K562 (cell line): ENCODE data around the gene NR6A1. TPM values are rescaled to one million over a fixed set of nuclear protein-coding genes. Genes with fewer than 3 reads are reported as not detected.
A peak's percentile ranks its signal among the peaks of the same experiment; 100 is the strongest.

Experiments used
- CCNT2 ChIP-seq: IDR thresholded peaks from 2 replicates; pipeline ENCODE4 v1.6.1; 2011; ENCODE audit warnings: borderline replicate concordance, low read depth, mild to moderate bottlenecking, moderate library complexity, mixed read lengths, low read length; ENCODE audit not compliant: insufficient read length; ENCODE audit errors: extremely low read depth
- CREM ChIP-seq: IDR thresholded peaks from 2 replicates; pipeline ENCODE4 v1.6.1; 2014; ENCODE audit warnings: antibody characterized with exemption, low read depth
- EZH2 ChIP-seq: IDR thresholded peaks from 2 replicates; pipeline ENCODE4 v1.6.1; 2012; ENCODE audit warnings: low read depth, mild to moderate bottlenecking, inconsistent platforms, low read length, borderline replicate concordance
- FOXP4 ChIP-seq: sonication (generic); formaldehyde crosslinking; IDR thresholded peaks from 2 replicates; pipeline ENCODE4 v1.8.0; 2022; ENCODE audit warnings: mild to moderate bottlenecking, missing genetic modification reagents, borderline replicate concordance
- KDM5B ChIP-seq: fragments of 200-600 bp; sonication (generic); IDR thresholded peaks from 2 replicates; pipeline ENCODE4 v1.6.1; 2012; ENCODE audit warnings: low read depth, mild to moderate bottlenecking, moderate library complexity, low read length, control low read depth, inconsistent platforms; ENCODE audit not compliant: insufficient replicate concordance
- KLF16 ChIP-seq: IDR thresholded peaks from 2 replicates; pipeline ENCODE4 v1.6.1; 2016; ENCODE audit warnings: antibody characterized with exemption
- POLR2AphosphoS2 ChIP-seq: IDR thresholded peaks from 2 replicates; pipeline ENCODE4 v1.6.1; 2012; ENCODE audit warnings: low read length, improper control_type of control experiment
- TEAD4 ChIP-seq, 2 experiments: sonication (generic) in 1 of 2; formaldehyde crosslinking in 1 of 2; IDR thresholded peaks; 2 replicates each; pipeline versions ENCODE4 v1.6.1 to v1.8.0; 2012 to 2022; ENCODE audit warnings: borderline replicate concordance in 1 of 2, inconsistent platforms in 1 of 2, low read length in 1 of 2, mild to moderate bottlenecking in 1 of 2, missing genetic modification reagents in 1 of 2
- ZNF175 ChIP-seq: fragments of 200-800 bp; sonication (Bioruptor generic); IDR thresholded peaks from 2 replicates; pipeline ENCODE4 v1.6.1; 2016; ENCODE audit warnings: low read depth, mild to moderate bottlenecking, missing genetic modification characterization, missing compliant biosample characterization
- polyA plus RNA-seq, 8 experiments: library from polyadenylated mRNA; depleted of rRNA in 4 of 8; stranded (reverse) in 5 of 8; unstranded in 3 of 8; fragments of >200 nt; fragmentation: Nextera tagmentation in 2 of 8; fragmentation: Illumina TruSeq in 1 of 8; extraction: Ambion mirVana in 2 of 8; extraction: Trizol in 1 of 8; gene quantifications; 2 replicates each; pipeline versions ENCODE4 v1.2.1 to v1.2.3, GENCODE V29; 2011 to 2014; ENCODE audit warnings: inconsistent platforms in 1 of 8, missing spikeins in 1 of 8
- total RNA-seq, 7 experiments: library from RNA; depleted of rRNA in 6 of 7; stranded (reverse); fragments of >200 nt in 6 of 7; fragmentation: Illumina TruSeq in 2 of 7; extraction: Trizol in 2 of 7; gene quantifications; 2 replicates each; pipeline versions ENCODE4 v1.2.1 to v1.2.3, GENCODE V29; 2011 to 2021; ENCODE audit warnings: low replicate concordance in 1 of 7
- TF ChIP-seq, protein P1 (sequence below), 2 experiments: IDR thresholded peaks; 2 replicates each; pipeline ENCODE4 v1.6.1; 2012; ENCODE audit warnings: improper control_type of control experiment in 2 of 2, low read depth in 2 of 2, low read length in 2 of 2, borderline replicate concordance in 1 of 2
- TF ChIP-seq, protein P2 (sequence below): fragments of 450-650 bp; IDR thresholded peaks from 2 replicates; pipeline ENCODE4 v1.6.1; 2016; ENCODE audit warnings: mild to moderate bottlenecking, moderate library complexity

The NR6A1 gene
- total and polyA plus RNA-seq, 9 of the 15 experiments (the other 6 are each of a cell fraction or from before 2014, with no cell fraction given): 9.7 to 55.4 (median 28.3) TPM

DNA sequence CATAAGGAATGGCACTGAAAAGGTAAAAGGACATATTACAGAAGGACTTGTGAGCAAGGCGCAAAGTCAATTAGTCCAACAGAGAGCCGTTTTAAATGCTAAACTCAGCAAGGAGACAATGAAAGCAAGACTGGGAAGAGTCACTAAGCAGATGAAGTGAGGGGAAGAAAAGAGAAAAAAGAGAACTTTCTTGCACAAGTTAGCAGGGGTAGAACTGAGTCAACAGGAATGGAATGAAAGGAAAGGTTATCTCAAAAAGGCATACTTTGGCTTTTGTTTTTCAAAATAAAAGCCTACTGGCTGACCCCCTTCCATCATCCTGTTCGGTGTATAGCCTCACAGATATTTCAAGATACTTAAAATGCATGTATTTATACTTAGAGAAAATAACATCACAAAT is 75.0 kb downstream of the NR6A1 start (continued):
- TF ChIP-seq KDM5B: no peak
- no peak for TF ChIP-seq KLF16
- no peak for TF ChIP-seq CREM
- TF ChIP-seq, protein P1, sequence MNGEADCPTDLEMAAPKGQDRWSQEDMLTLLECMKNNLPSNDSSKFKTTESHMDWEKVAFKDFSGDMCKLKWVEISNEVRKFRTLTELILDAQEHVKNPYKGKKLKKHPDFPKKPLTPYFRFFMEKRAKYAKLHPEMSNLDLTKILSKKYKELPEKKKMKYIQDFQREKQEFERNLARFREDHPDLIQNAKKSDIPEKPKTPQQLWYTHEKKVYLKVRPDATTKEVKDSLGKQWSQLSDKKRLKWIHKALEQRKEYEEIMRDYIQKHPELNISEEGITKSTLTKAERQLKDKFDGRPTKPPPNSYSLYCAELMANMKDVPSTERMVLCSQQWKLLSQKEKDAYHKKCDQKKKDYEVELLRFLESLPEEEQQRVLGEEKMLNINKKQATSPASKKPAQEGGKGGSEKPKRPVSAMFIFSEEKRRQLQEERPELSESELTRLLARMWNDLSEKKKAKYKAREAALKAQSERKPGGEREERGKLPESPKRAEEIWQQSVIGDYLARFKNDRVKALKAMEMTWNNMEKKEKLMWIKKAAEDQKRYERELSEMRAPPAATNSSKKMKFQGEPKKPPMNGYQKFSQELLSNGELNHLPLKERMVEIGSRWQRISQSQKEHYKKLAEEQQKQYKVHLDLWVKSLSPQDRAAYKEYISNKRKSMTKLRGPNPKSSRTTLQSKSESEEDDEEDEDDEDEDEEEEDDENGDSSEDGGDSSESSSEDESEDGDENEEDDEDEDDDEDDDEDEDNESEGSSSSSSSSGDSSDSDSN (IDR thresholded peaks at IDR 0.05; ENCODE audit: borderline replicate concordance in 1 of 2, low read depth in 2 of 2, low read length in 2 of 2): no peak
- TF ChIP-seq, protein P2, sequence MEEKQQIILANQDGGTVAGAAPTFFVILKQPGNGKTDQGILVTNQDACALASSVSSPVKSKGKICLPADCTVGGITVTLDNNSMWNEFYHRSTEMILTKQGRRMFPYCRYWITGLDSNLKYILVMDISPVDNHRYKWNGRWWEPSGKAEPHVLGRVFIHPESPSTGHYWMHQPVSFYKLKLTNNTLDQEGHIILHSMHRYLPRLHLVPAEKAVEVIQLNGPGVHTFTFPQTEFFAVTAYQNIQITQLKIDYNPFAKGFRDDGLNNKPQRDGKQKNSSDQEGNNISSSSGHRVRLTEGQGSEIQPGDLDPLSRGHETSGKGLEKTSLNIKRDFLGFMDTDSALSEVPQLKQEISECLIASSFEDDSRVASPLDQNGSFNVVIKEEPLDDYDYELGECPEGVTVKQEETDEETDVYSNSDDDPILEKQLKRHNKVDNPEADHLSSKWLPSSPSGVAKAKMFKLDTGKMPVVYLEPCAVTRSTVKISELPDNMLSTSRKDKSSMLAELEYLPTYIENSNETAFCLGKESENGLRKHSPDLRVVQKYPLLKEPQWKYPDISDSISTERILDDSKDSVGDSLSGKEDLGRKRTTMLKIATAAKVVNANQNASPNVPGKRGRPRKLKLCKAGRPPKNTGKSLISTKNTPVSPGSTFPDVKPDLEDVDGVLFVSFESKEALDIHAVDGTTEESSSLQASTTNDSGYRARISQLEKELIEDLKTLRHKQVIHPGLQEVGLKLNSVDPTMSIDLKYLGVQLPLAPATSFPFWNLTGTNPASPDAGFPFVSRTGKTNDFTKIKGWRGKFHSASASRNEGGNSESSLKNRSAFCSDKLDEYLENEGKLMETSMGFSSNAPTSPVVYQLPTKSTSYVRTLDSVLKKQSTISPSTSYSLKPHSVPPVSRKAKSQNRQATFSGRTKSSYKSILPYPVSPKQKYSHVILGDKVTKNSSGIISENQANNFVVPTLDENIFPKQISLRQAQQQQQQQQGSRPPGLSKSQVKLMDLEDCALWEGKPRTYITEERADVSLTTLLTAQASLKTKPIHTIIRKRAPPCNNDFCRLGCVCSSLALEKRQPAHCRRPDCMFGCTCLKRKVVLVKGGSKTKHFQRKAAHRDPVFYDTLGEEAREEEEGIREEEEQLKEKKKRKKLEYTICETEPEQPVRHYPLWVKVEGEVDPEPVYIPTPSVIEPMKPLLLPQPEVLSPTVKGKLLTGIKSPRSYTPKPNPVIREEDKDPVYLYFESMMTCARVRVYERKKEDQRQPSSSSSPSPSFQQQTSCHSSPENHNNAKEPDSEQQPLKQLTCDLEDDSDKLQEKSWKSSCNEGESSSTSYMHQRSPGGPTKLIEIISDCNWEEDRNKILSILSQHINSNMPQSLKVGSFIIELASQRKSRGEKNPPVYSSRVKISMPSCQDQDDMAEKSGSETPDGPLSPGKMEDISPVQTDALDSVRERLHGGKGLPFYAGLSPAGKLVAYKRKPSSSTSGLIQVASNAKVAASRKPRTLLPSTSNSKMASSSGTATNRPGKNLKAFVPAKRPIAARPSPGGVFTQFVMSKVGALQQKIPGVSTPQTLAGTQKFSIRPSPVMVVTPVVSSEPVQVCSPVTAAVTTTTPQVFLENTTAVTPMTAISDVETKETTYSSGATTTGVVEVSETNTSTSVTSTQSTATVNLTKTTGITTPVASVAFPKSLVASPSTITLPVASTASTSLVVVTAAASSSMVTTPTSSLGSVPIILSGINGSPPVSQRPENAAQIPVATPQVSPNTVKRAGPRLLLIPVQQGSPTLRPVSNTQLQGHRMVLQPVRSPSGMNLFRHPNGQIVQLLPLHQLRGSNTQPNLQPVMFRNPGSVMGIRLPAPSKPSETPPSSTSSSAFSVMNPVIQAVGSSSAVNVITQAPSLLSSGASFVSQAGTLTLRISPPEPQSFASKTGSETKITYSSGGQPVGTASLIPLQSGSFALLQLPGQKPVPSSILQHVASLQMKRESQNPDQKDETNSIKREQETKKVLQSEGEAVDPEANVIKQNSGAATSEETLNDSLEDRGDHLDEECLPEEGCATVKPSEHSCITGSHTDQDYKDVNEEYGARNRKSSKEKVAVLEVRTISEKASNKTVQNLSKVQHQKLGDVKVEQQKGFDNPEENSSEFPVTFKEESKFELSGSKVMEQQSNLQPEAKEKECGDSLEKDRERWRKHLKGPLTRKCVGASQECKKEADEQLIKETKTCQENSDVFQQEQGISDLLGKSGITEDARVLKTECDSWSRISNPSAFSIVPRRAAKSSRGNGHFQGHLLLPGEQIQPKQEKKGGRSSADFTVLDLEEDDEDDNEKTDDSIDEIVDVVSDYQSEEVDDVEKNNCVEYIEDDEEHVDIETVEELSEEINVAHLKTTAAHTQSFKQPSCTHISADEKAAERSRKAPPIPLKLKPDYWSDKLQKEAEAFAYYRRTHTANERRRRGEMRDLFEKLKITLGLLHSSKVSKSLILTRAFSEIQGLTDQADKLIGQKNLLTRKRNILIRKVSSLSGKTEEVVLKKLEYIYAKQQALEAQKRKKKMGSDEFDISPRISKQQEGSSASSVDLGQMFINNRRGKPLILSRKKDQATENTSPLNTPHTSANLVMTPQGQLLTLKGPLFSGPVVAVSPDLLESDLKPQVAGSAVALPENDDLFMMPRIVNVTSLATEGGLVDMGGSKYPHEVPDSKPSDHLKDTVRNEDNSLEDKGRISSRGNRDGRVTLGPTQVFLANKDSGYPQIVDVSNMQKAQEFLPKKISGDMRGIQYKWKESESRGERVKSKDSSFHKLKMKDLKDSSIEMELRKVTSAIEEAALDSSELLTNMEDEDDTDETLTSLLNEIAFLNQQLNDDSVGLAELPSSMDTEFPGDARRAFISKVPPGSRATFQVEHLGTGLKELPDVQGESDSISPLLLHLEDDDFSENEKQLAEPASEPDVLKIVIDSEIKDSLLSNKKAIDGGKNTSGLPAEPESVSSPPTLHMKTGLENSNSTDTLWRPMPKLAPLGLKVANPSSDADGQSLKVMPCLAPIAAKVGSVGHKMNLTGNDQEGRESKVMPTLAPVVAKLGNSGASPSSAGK: no peak
- TF ChIP-seq TEAD4 (IDR thresholded peaks at IDR 0.05; ENCODE audit: low read length): 0 out of 2 replicates have a peak, but pooled peaks have one; percentile 8
- no peak for TF ChIP-seq TEAD4 (CRISPR knock-in tag; IDR thresholded peaks at IDR 0.05; ENCODE audit: borderline replicate concordance)
- no peak for TF ChIP-seq FOXP4 (CRISPR knock-in tag)
- TF ChIP-seq POLR2AphosphoS2: no peak
- no peak for TF ChIP-seq CCNT2
- TF ChIP-seq EZH2: no peak
- no peak for TF ChIP-seq ZNF175
